Panc1 (cell line): Measurements from ENCODE around the gene MCM9. TPM values are rescaled to one million over a fixed set of nuclear protein-coding genes. Genes with fewer than 3 reads are reported as not detected.

Experiments
- ATAC-seq: fragments of 200-7000 bp; cut with Tn5 transposase; 2 replicates; pipeline ENCODE4 v1.9.1; 2020; ENCODE audit warnings: mild to moderate bottlenecking, moderate library complexity
- BruUV-seq: library from RNA; stranded (reverse); fragments of 400-500 nt; replicated peaks from 2 replicates; lab custom pipeline; 2021; lab: Mats Ljungman, UMichigan
- CTCF ChIA-PET: fragments of 300-600 bp; sonication (Branson Sonifier 250); formaldehyde crosslinking; loops from one replicate; lab custom pipeline; 2022; ENCODE audit warnings: antibody characterized with exemption; lab: Charles Lee
- POLR2A ChIA-PET: fragments of 300-600 bp; sonication (Branson Sonifier 250); formaldehyde crosslinking; loops from one replicate; lab custom pipeline; 2022; ENCODE audit warnings: antibody characterized with exemption; lab: Charles Lee
- DNase-seq: peaks from one replicate; pipeline ENCODE4 v3.0.0-alpha.2; 2010; ENCODE audit warnings: low read depth, low spot score
- H3K27ac ChIP-seq: 2 replicates; pipeline ENCODE4 v1.5.1; 2011; ENCODE audit warnings: mild to moderate bottlenecking, low read length, inconsistent platforms
- H3K27me3 ChIP-seq: fragments of 200-500 bp; sonication (Bioruptor generic); 2 replicates; pipeline ENCODE4 v1.6.0; 2014; ENCODE audit warnings: low read length, inconsistent platforms; ENCODE audit not compliant: control insufficient read depth, insufficient read depth
- H3K36me3 ChIP-seq: fragments of 200-500 bp; sonication (Bioruptor generic); 2 replicates; pipeline ENCODE4 v1.5.1; 2014; ENCODE audit warnings: inconsistent platforms, mild to moderate bottlenecking, low read length, moderate library complexity; ENCODE audit not compliant: control insufficient read depth, insufficient read depth
- H3K4me1 ChIP-seq: 2 replicates; pipeline ENCODE4 v1.5.1; 2011; ENCODE audit warnings: inconsistent platforms, mild to moderate bottlenecking, low read length, moderate library complexity; ENCODE audit not compliant: control insufficient read depth, insufficient read depth
- H3K4me3 ChIP-seq, 2 experiments: 2 replicates each; pipeline ENCODE4 v1.5.1; 2011 to 2012; ENCODE audit warnings: low read depth in 2 of 2, low read length in 2 of 2, mild to moderate bottlenecking in 2 of 2, inconsistent platforms in 1 of 2, moderate library complexity in 1 of 2
- H3K9me3 ChIP-seq: fragments of 200-500 bp; sonication (Bioruptor generic); 2 replicates; pipeline ENCODE4 v1.5.1; 2014; ENCODE audit warnings: low read depth, mild to moderate bottlenecking, inconsistent platforms, low read length, moderate library complexity; ENCODE audit not compliant: control insufficient read depth, insufficient read depth
- CTCF ChIP-seq: fragments of 450-650 bp; IDR thresholded peaks from 2 replicates; pipeline ENCODE4 v1.5.1; 2017; ENCODE audit warnings: mild to moderate bottlenecking
- POLR2AphosphoS5 ChIP-seq: IDR thresholded peaks from 2 replicates; pipeline ENCODE4 v1.6.1; 2012; ENCODE audit warnings: mild to moderate bottlenecking, low read depth, low read length, moderate library complexity
- REST ChIP-seq, 2 experiments: IDR thresholded peaks; 2 replicates each; pipeline ENCODE4 v1.6.1; 2011 to 2012; ENCODE audit warnings: low read depth in 2 of 2, control low read depth in 1 of 2, low read length in 1 of 2, mild to moderate bottlenecking in 1 of 2, moderate library complexity in 1 of 2; ENCODE audit not compliant: insufficient read depth in 1 of 2
- SIN3A ChIP-seq: IDR thresholded peaks from 2 replicates; pipeline ENCODE4 v1.6.1; 2012; ENCODE audit warnings: low read depth, mild to moderate bottlenecking, low read length, moderate library complexity, borderline replicate concordance; ENCODE audit not compliant: insufficient read depth
- TCF7L2 ChIP-seq: IDR thresholded peaks from 2 replicates; pipeline ENCODE4 v1.6.1; 2011; ENCODE audit warnings: mild to moderate bottlenecking, low read depth, low read length, inconsistent platforms
- in situ Hi-C: cut with HindIII; loops from 2 replicates; pipeline ENCODE4 v1.10.0; 2016; ENCODE audit warnings: low sequenced_read_pairs, low pct_unique_long_range_greater_than_20kb
- intact Hi-C: fragments of 100-400 bp; cut with micrococcal nuclease; formaldehyde crosslinking; loops from one replicate; pipeline ENCODE4 v1.10.0; 2022; ENCODE audit not compliant: unreplicated experiment
- total RNA-seq: library from RNA; stranded (reverse); gene quantifications from one replicate; pipeline ENCODE4 v1.2.1, GENCODE V29; 2021; ENCODE audit not compliant: unreplicated experiment

Gene MCM9
- total RNA-seq, 1 experiment from 2014 or later, result 20.4 TPM

GRCh38 chr6:118971682-118972081 is 36.7 kb upstream of the MCM9 start:
- CTCF ChIA-PET, result no interaction called here
- POLR2A ChIA-PET, result no interaction called here

GRCh38 chr6:118970866-118971265 is 35.9 kb upstream of the MCM9 start:
- H3K27ac ChIP-seq, result no peak overlapping the region
- H3K27me3 ChIP-seq, result no peaks in the 10 kb centered on the region
- no peaks in the 10 kb centered on the region for H3K9me3 ChIP-seq
- intact Hi-C loops (no loop called here), in situ Hi-C loops (no loop called here)
- H3K36me3 ChIP-seq, result no peaks in the 10 kb centered on the region; the same call in 1 of the 2 replicates
- ATAC-seq, result no peak
- ChIA-PET CTCF (interaction anchor here (1.0 kb wide), 1 partner anchor 140 kb away, joined by 4 read pairs; no protein-coding TSS in a partner anchor), POLR2A (no interaction called here)
- no peak for DNase-seq
- H3K4me3 ChIP-seq, result no peak overlapping the region
- TF ChIP-seq CTCF (no peak), TCF7L2 (no peak), REST (IDR thresholded peaks at IDR 0.05; ENCODE audit: insufficient read depth in 1 of 2, low read depth in 2 of 2, low read length in 1 of 2) (no peak), POLR2AphosphoS5 (no peak), SIN3A (no peak)
- BruUV-seq, result no TSS peak
- no peaks in the 10 kb centered on the region for H3K4me1 ChIP-seq

More at GRCh38 chr6:118971682-118972081, 36.7 kb upstream of the MCM9 start:
- H3K27ac ChIP-seq, result no peak overlapping the region
- no peaks in the 10 kb centered on the region for H3K27me3 ChIP-seq
- H3K4me1 ChIP-seq, result no peaks in the 10 kb centered on the region
- no peaks in the 10 kb centered on the region; the same call in 1 of the 2 replicates for H3K36me3 ChIP-seq
- TF ChIP-seq TCF7L2 (no peak), POLR2AphosphoS5 (no peak), REST (IDR thresholded peaks at IDR 0.05; ENCODE audit: insufficient read depth in 1 of 2, low read depth in 2 of 2, low read length in 1 of 2) (no peak), SIN3A (no peak), CTCF (no peak)
- in situ Hi-C loops, result no loop called here
- intact Hi-C loops, result no loop called here
- ATAC-seq (no peak), DNase-seq (no peak)
- H3K4me3 ChIP-seq, result no peak overlapping the region
- no TSS peak for BruUV-seq
- H3K9me3 ChIP-seq, result no peaks in the 10 kb centered on the region
